ENCODE results near the gene SEPTIN7. TPM values are rescaled to one million over a fixed set of nuclear protein-coding genes. Genes with fewer than 3 reads are reported as not detected.
"Not testable (repeated sequence)": the region's sequence is repeated elsewhere in the genome, so short reads cannot be mapped to it uniquely, and the experiment has no call there.

The SEPTIN7 gene
- total RNA-seq (2014; rRNA removed; shearing (Covaris generic)) = 498 and 531 TPM in 2 replicates
- 253 and 297 TPM in 2 replicates for polyA plus RNA-seq (2015; cell fraction: cytosol; rRNA removed)
- 148 and 219 TPM in 2 replicates for polyA plus RNA-seq (2015; cell fraction: nucleus; rRNA removed)

GRCh38 chr7:35800718-35801391 is at the start of gene SEPTIN7:
SEPTIN7 (plus strand) TSS chr7:35801057; CDS start chr7:35801210, 153 bp downstream.
- in situ Hi-C loops (cut with HindIII; ENCODE audit: low pct_unique_long_range_greater_than_20kb, low sequenced_read_pairs) = loop anchor here (25.0 kb wide), 1 partner anchor 89 kb away; no protein-coding TSS in a partner anchor
- DNase-seq (ENCODE audit: low read depth, low spot score) = peak; percentile 100

- in situ Hi-C loops (cut with HindIII; ENCODE audit: low pct_unique_long_range_greater_than_20kb, low sequenced_read_pairs) = no loop called here
- peak; percentile 46 for DNase-seq (ENCODE audit: low read depth, low spot score)
These were observed 48.1 kb upstream of the SEPTIN7 start for GRCh38 chr7:35752742-35753141.

- peak; percentile 98 for DNase-seq (ENCODE audit: low read depth, low spot score)
- in situ Hi-C loops (cut with HindIII; ENCODE audit: low pct_unique_long_range_greater_than_20kb, low sequenced_read_pairs) = no loop called here
These were observed 46.9 kb upstream of the SEPTIN7 start for GRCh38 chr7:35753761-35754603.

GRCh38 chr7:35754741-35755140 is 46.1 kb upstream of the SEPTIN7 start:
- in situ Hi-C loops (cut with HindIII; ENCODE audit: low pct_unique_long_range_greater_than_20kb, low sequenced_read_pairs) = no loop called here
- peak; percentile 32 for DNase-seq (ENCODE audit: low read depth, low spot score)

- in situ Hi-C loops (cut with HindIII; ENCODE audit: low pct_unique_long_range_greater_than_20kb, low sequenced_read_pairs) = no loop called here
These were observed 45.1 kb upstream of the SEPTIN7 start for GRCh38 chr7:35755711-35756110.

GRCh38 chr7:35756453-35756852 is 44.4 kb upstream of the SEPTIN7 start:
- DNase-seq (ENCODE audit: low read depth, low spot score) = not testable (repeated sequence)

More at GRCh38 chr7:35755711-35756110, 45.1 kb upstream of the SEPTIN7 start:
- no peak for DNase-seq (ENCODE audit: low read depth, low spot score)

GRCh38 chr7:35757574-35757973 is 43.3 kb upstream of the SEPTIN7 start:
- DNase-seq (ENCODE audit: low read depth, low spot score) = no peak
- in situ Hi-C loops (cut with HindIII; ENCODE audit: low pct_unique_long_range_greater_than_20kb, low sequenced_read_pairs) = no loop called here

More at GRCh38 chr7:35756453-35756852, 44.4 kb upstream of the SEPTIN7 start:
- in situ Hi-C loops (cut with HindIII; ENCODE audit: low pct_unique_long_range_greater_than_20kb, low sequenced_read_pairs) = not testable (repeated sequence)

GRCh38 chr7:35758421-35758820 is 42.4 kb upstream of the SEPTIN7 start:
- peak; percentile 82 for DNase-seq (ENCODE audit: low read depth, low spot score)
- in situ Hi-C loops (cut with HindIII; ENCODE audit: low pct_unique_long_range_greater_than_20kb, low sequenced_read_pairs) = no loop called here

GRCh38 chr7:35760143-35760745 is 40.6 kb upstream of the SEPTIN7 start:
- in situ Hi-C loops (cut with HindIII; ENCODE audit: low pct_unique_long_range_greater_than_20kb, low sequenced_read_pairs) = no loop called here
- DNase-seq (ENCODE audit: low read depth, low spot score) = no peak

GRCh38 chr7:35761871-35762677 is 38.8 kb upstream of the SEPTIN7 start:
- no peak for DNase-seq (ENCODE audit: low read depth, low spot score)
- in situ Hi-C loops (cut with HindIII; ENCODE audit: low pct_unique_long_range_greater_than_20kb, low sequenced_read_pairs) = no loop called here

GRCh38 chr7:35762781-35763180 is 38.1 kb upstream of the SEPTIN7 start:
- in situ Hi-C loops (cut with HindIII; ENCODE audit: low pct_unique_long_range_greater_than_20kb, low sequenced_read_pairs) = no loop called here
- no peak for DNase-seq (ENCODE audit: low read depth, low spot score)

- in situ Hi-C loops (cut with HindIII; ENCODE audit: low pct_unique_long_range_greater_than_20kb, low sequenced_read_pairs) = no loop called here
- DNase-seq (ENCODE audit: low read depth, low spot score) = no peak
These were observed 32.5 kb upstream of the SEPTIN7 start for GRCh38 chr7:35768346-35768745.

- in situ Hi-C loops (cut with HindIII; ENCODE audit: low pct_unique_long_range_greater_than_20kb, low sequenced_read_pairs) = no loop called here
- DNase-seq (ENCODE audit: low read depth, low spot score) = no peak
These were observed 29.1 kb upstream of the SEPTIN7 start for GRCh38 chr7:35771776-35772175.

- in situ Hi-C loops (cut with HindIII; ENCODE audit: low pct_unique_long_range_greater_than_20kb, low sequenced_read_pairs) = no loop called here
- DNase-seq (ENCODE audit: low read depth, low spot score) = no peak
These were observed 26.9 kb upstream of the SEPTIN7 start for GRCh38 chr7:35773994-35774393.

- in situ Hi-C loops (cut with HindIII; ENCODE audit: low pct_unique_long_range_greater_than_20kb, low sequenced_read_pairs) = no loop called here
These were observed 24.2 kb upstream of the SEPTIN7 start for GRCh38 chr7:35776686-35777085.

GRCh38 chr7:35777121-35777520 is 23.7 kb upstream of the SEPTIN7 start:
- peak; percentile 90 for DNase-seq (ENCODE audit: low read depth, low spot score)
- in situ Hi-C loops (cut with HindIII; ENCODE audit: low pct_unique_long_range_greater_than_20kb, low sequenced_read_pairs) = no loop called here

More at GRCh38 chr7:35776686-35777085, 24.2 kb upstream of the SEPTIN7 start:
- no peak for DNase-seq (ENCODE audit: low read depth, low spot score)

GRCh38 chr7:35780070-35780469 is 20.8 kb upstream of the SEPTIN7 start:
- in situ Hi-C loops (cut with HindIII; ENCODE audit: low pct_unique_long_range_greater_than_20kb, low sequenced_read_pairs) = no loop called here
- DNase-seq (ENCODE audit: low read depth, low spot score) = no peak

Data from SK-MEL-5 (cell line).